Stimulated activated CD4-positive, alpha-beta T cell treated with anti-CD3 and anti-CD28 coated beads, Interleukin-2, amount 100 ng/mL, for 24 hours (primary cell): ENCODE measurements around the gene P2RX1.

Experiments
- DNase-seq, 2 donors: peaks; one replicate each; pipeline ENCODE4 v3.0.0-alpha.2; 2020

P2RX1 gene

GRCh38 chr17:3923466-3924190, 7.4 kb upstream of the P2RX1 start:
- no peak for DNase-seq

GRCh38 chr17:3922765-3923164, 6.5 kb upstream of the P2RX1 start:
- DNase-seq, result no peak

- DNase-seq, result no peak
Observed at GRCh38 chr17:3921502-3922319, 5.4 kb upstream of the P2RX1 start.

- DNase-seq, result no peak
Observed at GRCh38 chr17:3921006-3921405, 4.7 kb upstream of the P2RX1 start.

- no peak for DNase-seq
Observed at GRCh38 chr17:3919123-3919624, 2.9 kb upstream of the P2RX1 start.

- DNase-seq, result no peak
Observed at GRCh38 chr17:3918372-3919122, 2.3 kb upstream of the P2RX1 start.

GRCh38 chr17:3917391-3917931, 1.2 kb upstream of the P2RX1 start:
- no peak for DNase-seq

GRCh38 chr17:3916825-3917224, 560 bp upstream of the P2RX1 start:
- no peak for DNase-seq

- DNase-seq, result no peak
Observed at GRCh38 chr17:3915581-3915994, 677 bp downstream of the P2RX1 start.

GRCh38 chr17:3914312-3914670, 2.0 kb downstream of the P2RX1 start:
- no peak for DNase-seq

GRCh38 chr17:3913531-3914311, 2.5 kb downstream of the P2RX1 start:
- peak; percentile 87 to 88 for DNase-seq

- no peak for DNase-seq
Observed at GRCh38 chr17:3912827-3913226, 3.4 kb downstream of the P2RX1 start.

GRCh38 chr17:3911271-3912053, 4.8 kb downstream of the P2RX1 start:
- DNase-seq, result peak; percentile 69 to 76

- no peak for DNase-seq
Observed at GRCh38 chr17:3910420-3911270, 5.6 kb downstream of the P2RX1 start.

- DNase-seq, result no peak
Observed at GRCh38 chr17:3909257-3909656, 7.0 kb downstream of the P2RX1 start.

- DNase-seq, result no peak
Observed at GRCh38 chr17:3907483-3908216, 8.6 kb downstream of the P2RX1 start.

GRCh38 chr17:3906881-3907280, 9.4 kb downstream of the P2RX1 start:
- DNase-seq, result no peak

GRCh38 chr17:3905017-3905520, 11.2 kb downstream of the P2RX1 start:
- DNase-seq, result no peak

- DNase-seq, result no peak
Observed at GRCh38 chr17:3904501-3904900, 11.8 kb downstream of the P2RX1 start.

- no peak for DNase-seq
Observed at GRCh38 chr17:3903881-3904290, 12.4 kb downstream of the P2RX1 start.
